B cell (primary cell): ENCODE results near the gene KLHDC8A. TPM values are rescaled to one million over a fixed set of nuclear protein-coding genes. Genes with fewer than 3 reads are reported as not detected.

Experiments
- ATAC-seq: fragments of 200-7000 bp; cut with Tn5 transposase; one replicate; pipeline ENCODE4 v1.10.0; 2021; ENCODE audit warnings: low read depth, mild to moderate bottlenecking, moderate number of reproducible peaks, moderate library complexity
- CTCF ChIA-PET: fragments of 350-600 bp; sonication (Branson Sonifier 250); formaldehyde crosslinking; loops from one replicate; lab custom pipeline; 2021; ENCODE audit warnings: antibody characterized with exemption, inconsistent platforms; lab: Charles Lee
- POLR2A ChIA-PET: fragments of 350-600 bp; sonication (Branson Sonifier 250); formaldehyde crosslinking; loops from one replicate; lab custom pipeline; 2021; ENCODE audit warnings: antibody characterized with exemption; lab: Charles Lee
- DNase-seq: peaks from one replicate; pipeline ENCODE4 v3.0.0; 2013
- H2AFZ ChIP-seq: 2 replicates; pipeline ENCODE4 v1.6.1; 2012; ENCODE audit warnings: mild to moderate bottlenecking, low read depth, low read length; ENCODE audit not compliant: insufficient read depth, poor library complexity, severe bottlenecking
- H3K27ac ChIP-seq, 2 donors: 1 replicate in 1 of 2; 2 replicates in 1 of 2; pipeline ENCODE4 v1.5.1; 2012 to 2013; ENCODE audit warnings: low read length in 2 of 2, mild to moderate bottlenecking in 2 of 2, moderate library complexity in 1 of 2
- H3K27me3 ChIP-seq, 4 experiments: fragments of 200-600 bp in 1 of 4; sonication (generic) in 1 of 4; replicated peaks in 1 of 4; 1 replicate in 2 of 4; 2 replicates in 2 of 4; pipeline versions ENCODE4 v1.6.1 to v1.7.0; 2013 to 2016; ENCODE audit warnings: low read length in 3 of 4, mild to moderate bottlenecking in 2 of 4, mixed read lengths in 1 of 4, moderate library complexity in 1 of 4; ENCODE audit not compliant: insufficient read depth in 4 of 4, control insufficient read depth in 3 of 4; ENCODE audit errors: control extremely low read depth in 1 of 4
- H3K36me3 ChIP-seq, 2 experiments: replicated peaks in 1 of 2; 1 replicate in 1 of 2; 2 replicates in 1 of 2; pipeline versions ENCODE4 v1.6.1 to v1.7.1; 2013; ENCODE audit warnings: low read length in 1 of 2; ENCODE audit not compliant: insufficient read depth in 2 of 2, control insufficient read depth in 1 of 2; ENCODE audit errors: control extremely low read depth in 1 of 2, extremely low read depth in 1 of 2
- H3K4me1 ChIP-seq, 2 donors: fragments of 200-600 bp in 1 of 2; sonication (generic) in 1 of 2; 1 replicate in 1 of 2; 2 replicates in 1 of 2; pipeline versions ENCODE4 v1.5.1 to v1.6.1; 2013 to 2017; ENCODE audit warnings: low read length in 2 of 2; ENCODE audit not compliant: control insufficient read depth in 2 of 2, insufficient read depth in 2 of 2
- H3K4me2 ChIP-seq: replicated peaks from 2 replicates; pipeline ENCODE3; 2012; ENCODE audit warnings: mild to moderate bottlenecking, low read depth, low read length; ENCODE audit not compliant: poor library complexity, severe bottlenecking
- H3K4me3 ChIP-seq, 5 experiments: fragments of 200-600 bp in 1 of 5; sonication (generic) in 1 of 5; 1 replicate in 3 of 5; 2 replicates in 2 of 5; pipeline versions ENCODE4 v1.5.1 to v1.7.0; 2011 to 2016; ENCODE audit warnings: low read length in 4 of 5, mild to moderate bottlenecking in 4 of 5, low read depth in 2 of 5, control low read depth in 1 of 5, moderate library complexity in 1 of 5; ENCODE audit not compliant: insufficient read depth in 1 of 5; ENCODE audit errors: control extremely low read depth in 1 of 5, extremely low read depth in 1 of 5
- H3K79me2 ChIP-seq: fragments of 200-600 bp; sonication (generic); one replicate; pipeline ENCODE4 v1.6.0; 2016; ENCODE audit warnings: low read length; ENCODE audit not compliant: control insufficient read depth, insufficient read depth
- H3K9ac ChIP-seq: fragments of 200-600 bp; sonication (generic); 2 replicates; pipeline ENCODE4 v1.6.1; 2017; ENCODE audit warnings: mild to moderate bottlenecking, low read length, moderate library complexity
- H3K9me3 ChIP-seq, 3 donors: one replicate each; pipeline versions ENCODE4 v1.6.1 to v1.7.1; 2013; ENCODE audit warnings: low read length in 2 of 3; ENCODE audit not compliant: control insufficient read depth in 2 of 3, insufficient read depth in 1 of 3; ENCODE audit errors: control extremely low read depth in 1 of 3
- H4K20me1 ChIP-seq: 2 replicates; pipeline ENCODE4 v1.6.0; 2012; ENCODE audit warnings: mild to moderate bottlenecking, low read length; ENCODE audit not compliant: insufficient read depth, control insufficient read depth, poor library complexity, severe bottlenecking
- H3K27ac Mint-ChIP-seq: one replicate; pipeline ENCODE4 v1.8.0; 2021; ENCODE audit warnings: mixed read lengths
- H3K27me3 Mint-ChIP-seq: one replicate; pipeline ENCODE4 v1.8.0; 2021; ENCODE audit warnings: mixed read lengths
- H3K4me1 Mint-ChIP-seq: one replicate; pipeline ENCODE4 v1.8.0; 2021; ENCODE audit warnings: mixed read lengths
- H3K4me3 Mint-ChIP-seq: one replicate; pipeline ENCODE4 v1.8.0; 2021; ENCODE audit warnings: mixed read lengths
- H3K9me3 Mint-ChIP-seq: one replicate; pipeline ENCODE4 v1.8.0; 2022; ENCODE audit warnings: mixed read lengths; ENCODE audit not compliant: insufficient read depth
- CTCF ChIP-seq: fragments of 200-600 bp; IDR thresholded peaks from one replicate; pipeline ENCODE4 v1.8.0; 2022; ENCODE audit warnings: antibody characterized with exemption, mild to moderate bottlenecking
- EZH2 ChIP-seq: IDR thresholded peaks from 2 replicates; pipeline ENCODE4 v1.6.1; 2012; ENCODE audit warnings: borderline replicate concordance, low read depth, mild to moderate bottlenecking, moderate library complexity, low read length; ENCODE audit not compliant: insufficient read depth, poor library complexity, severe bottlenecking
- WGBS: methylation state at CpG from one replicate; pipeline ENCODE4 v1.1.5; 2013; ENCODE audit warnings: missing lambda C conversion rate; ENCODE audit not compliant: insufficient coverage; 5-methylcytosine and 5-hydroxymethylcytosine counted together
- intact Hi-C: fragments of 100-400 bp; cut with micrococcal nuclease; formaldehyde crosslinking; loops from one replicate; pipeline ENCODE4 v1.10.0; 2022
- polyA plus RNA-seq: library from polyadenylated mRNA; depleted of rRNA; stranded (reverse); fragments of >200 nt; gene quantifications from 2 replicates; pipeline ENCODE4 v1.2.3, GENCODE V29; 2012
- total RNA-seq, 2 donors: library from RNA; stranded (reverse); fragments of 120-200 nt in 1 of 2; gene quantifications; 1 replicate in 1 of 2; 2 replicates in 1 of 2; pipeline versions ENCODE4 v1.2.3 to v1.2.4, GENCODE V29; 2013 to 2022

KLHDC8A gene
- total and polyA plus RNA-seq, 2 donors (not counting 1 experiment from before 2014, with no cell fraction given) = 0.39 to 0.60 TPM

DNA sequence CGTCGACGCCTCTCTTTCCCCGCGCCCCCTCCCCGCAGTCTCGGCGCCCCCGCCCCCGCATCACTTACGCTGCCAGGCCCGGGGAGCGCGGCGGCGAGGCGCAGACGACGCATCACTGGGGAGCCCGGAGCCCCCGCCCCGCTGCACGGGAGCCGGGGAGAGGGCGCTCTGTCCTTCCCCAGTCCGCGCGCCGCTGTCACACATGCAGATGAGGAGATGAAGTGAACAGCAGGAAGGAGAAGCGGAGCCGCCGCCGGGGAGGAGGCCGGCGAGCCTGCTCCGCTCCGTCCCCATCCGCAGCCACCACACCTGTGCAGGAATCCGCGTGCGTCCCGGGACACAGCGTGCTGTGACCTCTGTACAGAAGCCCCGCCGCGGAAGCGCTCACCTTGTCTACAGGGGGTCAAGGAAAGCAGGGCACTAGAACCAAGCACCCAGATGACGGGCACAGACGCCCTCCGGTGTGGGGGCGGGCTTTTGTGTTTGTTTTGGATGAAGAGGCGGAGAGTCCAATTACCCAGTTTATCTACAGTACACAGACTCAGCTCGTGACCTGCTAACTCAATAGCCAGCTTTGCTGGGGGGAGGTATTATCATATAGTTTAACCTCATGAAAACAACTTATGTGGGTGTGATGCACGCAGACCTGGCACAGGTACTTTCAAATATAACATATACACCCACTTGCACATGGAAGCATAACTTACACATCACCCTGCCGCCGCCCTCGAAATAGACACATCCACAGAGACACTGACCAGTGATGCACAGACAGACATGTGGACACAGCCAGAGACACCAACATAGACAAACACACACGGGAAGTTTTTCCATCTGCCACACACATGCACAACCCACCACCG lies 12.4 kb downstream of the KLHDC8A start:
- WGBS = 10% methylated on average over 51 of the region's 59 CpGs
- no peaks in the 10 kb centered on the region for H3K79me2 ChIP-seq
- POLR2A ChIA-PET = no interaction called here
- H3K9me3 ChIP-seq = peaks cover 0 to 16% (median 0%) of the 10 kb centered on the region in 3 donors
- H3K27me3 ChIP-seq = peaks cover 0 to 20% (median 10%) of the 10 kb centered on the region in 4 experiments
- Mint-ChIP-seq H3K4me3 (peak overlapping the region; percentile 84), H3K27ac (peak overlapping the region; percentile 32), H3K4me1 (peaks cover 48% of the 10 kb centered on the region), H3K9me3 (no peaks in the 10 kb centered on the region), H3K27me3 (peaks cover 8% of the 10 kb centered on the region)
- CTCF ChIA-PET = interaction anchor here (0.6 to 2.3 kb wide), 9 partner anchors 9 to 179 kb away, joined by 3 to 15 read pairs (median 3); no protein-coding TSS in a partner anchor
- peaks cover 34 to 42% of the 10 kb centered on the region in 2 donors for H3K4me1 ChIP-seq
- H4K20me1 ChIP-seq = no peaks in the 10 kb centered on the region
- TF ChIP-seq EZH2 (no peak), CTCF (no peak)
- no peak overlapping the region for H3K27ac ChIP-seq
- H3K36me3 ChIP-seq = no peaks in the 10 kb centered on the region
- peak overlapping the region in 4 of 5 experiments; percentile 37 to 51 (median 50) for H3K4me3 ChIP-seq
- DNase-seq (peak; percentile 69), ATAC-seq (peak; percentile 61)
- intact Hi-C loops = no loop called here
- H2AFZ ChIP-seq = peak overlapping the region; percentile 64
- H3K9ac ChIP-seq = peak overlapping the region; percentile 56
- peak overlapping the region; percentile 95 for H3K4me2 ChIP-seq
